Esophagus muscularis mucosa (tissue), 4 donors: ENCODE data around the gene ZG16. TPM values are rescaled to one million over a fixed set of nuclear protein-coding genes. Genes with fewer than 3 reads are reported as not detected.

Experiments
- DNase-seq: peaks from one replicate; pipeline ENCODE4 v3.0.0-alpha.2; 2017; ENCODE audit errors: extremely low spot score
- H3K27ac ChIP-seq, 4 donors: fragments of 200-600 bp; sonication (generic); replicated peaks in 1 of 4; 1 replicate in 3 of 4; 2 replicates in 1 of 4; pipeline ENCODE4 v1.5.1; 2016 to 2019; ENCODE audit warnings: mild to moderate bottlenecking in 1 of 4
- H3K27me3 ChIP-seq, 4 donors: fragments of 200-600 bp; sonication (generic); one replicate each; pipeline versions ENCODE4 v1.5.1 to v1.6.0; 2016 to 2019
- H3K36me3 ChIP-seq, 4 donors: fragments of 200-600 bp; sonication (generic); one replicate each; pipeline ENCODE4 v1.5.1; 2016 to 2019
- H3K4me1 ChIP-seq, 4 donors: fragments of 200-600 bp; sonication (generic); one replicate each; pipeline ENCODE4 v1.5.1; 2016 to 2019
- H3K4me3 ChIP-seq, 4 donors: fragments of 200-600 bp; sonication (generic); 1 replicate in 2 of 4; 2 replicates in 2 of 4; pipeline ENCODE4 v1.5.1; 2016 to 2019; ENCODE audit warnings: mild to moderate bottlenecking in 4 of 4, moderate library complexity in 1 of 4
- H3K9me3 ChIP-seq, 4 donors: fragments of 200-600 bp; sonication (generic); 1 replicate in 3 of 4; 2 replicates in 1 of 4; pipeline ENCODE4 v1.5.1; 2016 to 2019
- EP300 ChIP-seq: sonication (generic); formaldehyde crosslinking; IDR thresholded peaks from one replicate; pipeline ENCODE4 v1.6.1; 2017; ENCODE audit warnings: antibody characterized with exemption
- POLR2A ChIP-seq: fragments of 450-650 bp; IDR thresholded peaks from one replicate; pipeline ENCODE4 v1.6.1; 2017; ENCODE audit warnings: antibody characterized with exemption, moderate library complexity, mild to moderate bottlenecking, low read depth
- POLR2AphosphoS5 ChIP-seq, 2 donors: sonication (generic); formaldehyde crosslinking; IDR thresholded peaks; one replicate each; pipeline ENCODE4 v1.6.1; 2017; ENCODE audit warnings: antibody characterized with exemption in 2 of 2
- WGBS: methylation state at CpG from one replicate; pipeline ENCODE4 v1.1.5; 2018; 5-methylcytosine and 5-hydroxymethylcytosine counted together
- intact Hi-C: fragments of 100-400 bp; cut with DNase I; formaldehyde crosslinking; loops from one replicate; pipeline ENCODE4 v1.15.1; 2023
- total RNA-seq, 4 donors: library from RNA; depleted of rRNA; stranded (reverse); fragments of >200 nt; gene quantifications; one replicate each; pipeline versions ENCODE4 v1.1.0 to v1.2.1, GENCODE V29; 2016
- TF ChIP-seq, protein P1 (sequence below), 3 experiments: fragments of 200-600 bp in 2 of 3; fragments of 450-650 bp in 1 of 3; sonication (generic) in 2 of 3; IDR thresholded peaks; one replicate each; pipeline ENCODE4 v1.5.1; 2017 to 2019; ENCODE audit warnings: antibody characterized with exemption in 3 of 3, mild to moderate bottlenecking in 2 of 3, moderate library complexity in 1 of 3

Gene ZG16
- total RNA-seq, 4 donors from 2014 or later: 0.23 TPM; not detected in 3

DNA sequence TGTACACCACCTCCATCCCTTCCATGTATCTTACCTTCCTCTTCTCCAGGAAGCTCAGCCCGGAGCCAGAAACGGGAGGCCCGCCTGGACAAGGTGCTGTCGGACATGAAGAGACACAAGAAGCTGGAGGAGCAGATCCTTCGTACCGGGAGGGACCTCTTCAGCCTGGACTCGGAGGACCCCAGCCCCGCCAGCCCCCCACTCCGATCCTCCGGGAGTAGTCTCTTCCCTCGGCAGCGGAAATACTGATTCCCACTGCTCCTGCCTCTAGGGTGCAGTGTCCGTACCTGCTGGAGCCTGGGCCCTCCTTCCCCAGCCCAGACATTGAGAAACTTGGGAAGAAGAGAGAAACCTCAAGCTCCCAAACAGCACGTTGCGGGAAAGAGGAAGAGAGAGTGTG is 41.5 kb downstream of the ZG16 start:
- Histone ChIP-seq H3K36me3 (peaks cover 0 to 19% (median 16%) of the 10 kb centered on the region in 4 donors), H3K27ac (peak overlapping the region in 3 of 4 donors; percentile 84 to 91 (median 87)), H3K27me3 (no peaks in the 10 kb centered on the region), H3K4me3 (peak overlapping the region in 1 of 4 donors; percentile 82), H3K9me3 (no peaks in the 10 kb centered on the region), H3K4me1 (peaks cover 67 to 88% (median 84%) of the 10 kb centered on the region in 4 donors)
- DNase-seq: no peak
- TF ChIP-seq POLR2AphosphoS5 (IDR thresholded peaks at IDR 0.05) (no peak), EP300 (no peak), POLR2A (no peak)
- intact Hi-C loops: no loop called here
- 74% methylated on average over 13 of the region's 15 CpGs for WGBS

DNA sequence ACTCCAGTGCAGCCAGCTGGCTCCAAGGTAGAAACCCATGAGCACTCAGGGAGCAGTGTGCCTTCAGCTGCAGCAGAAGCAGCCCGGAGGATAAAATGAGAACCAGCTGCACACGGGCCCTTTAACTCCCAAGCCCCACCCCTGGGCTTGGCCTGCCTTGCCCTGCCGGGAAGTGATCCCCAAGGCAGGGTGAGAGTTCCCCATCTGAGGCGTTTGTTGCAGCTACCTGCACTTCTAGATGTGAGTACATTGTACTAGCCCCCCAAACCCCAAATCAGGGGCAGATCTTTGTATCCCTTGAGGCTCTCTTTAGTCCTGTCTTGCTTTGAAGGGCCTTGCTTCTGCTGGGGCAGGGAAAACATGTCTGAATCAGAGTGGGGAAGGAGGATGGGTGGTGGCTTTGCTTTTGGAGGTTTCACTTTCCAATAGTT is 42.2 kb downstream of the ZG16 start, which contains the start of gene MVP:
MVP (plus strand) TSS at position 192 of the 431 bp plus-strand sequence. CDS start 10,088 bp downstream, outside the sequence.
- 0% methylated on average over 4 of the region's 4 CpGs for WGBS
- H3K36me3 ChIP-seq: peaks cover 0 to 19% (median 16%) of the 10 kb centered on the region in 4 donors
- intact Hi-C loops: no loop called here
- H3K4me1 ChIP-seq: peaks cover 67 to 88% (median 84%) of the 10 kb centered on the region in 4 donors
- no peaks in the 10 kb centered on the region for H3K27me3 ChIP-seq
- peak within 1 kb of the TSS; percentile 64 to 82 (median 72) for H3K4me3 ChIP-seq
- TF ChIP-seq EP300: no peak
- TF ChIP-seq POLR2A: peak; percentile 41
- peak; percentile 81 to 83 for TF ChIP-seq POLR2AphosphoS5 (IDR thresholded peaks at IDR 0.05)
- no peak for DNase-seq
- H3K9me3 ChIP-seq: no peaks in the 10 kb centered on the region
- H3K27ac ChIP-seq: peak within 1 kb of the TSS; percentile 81 to 91 (median 86)

DNA sequence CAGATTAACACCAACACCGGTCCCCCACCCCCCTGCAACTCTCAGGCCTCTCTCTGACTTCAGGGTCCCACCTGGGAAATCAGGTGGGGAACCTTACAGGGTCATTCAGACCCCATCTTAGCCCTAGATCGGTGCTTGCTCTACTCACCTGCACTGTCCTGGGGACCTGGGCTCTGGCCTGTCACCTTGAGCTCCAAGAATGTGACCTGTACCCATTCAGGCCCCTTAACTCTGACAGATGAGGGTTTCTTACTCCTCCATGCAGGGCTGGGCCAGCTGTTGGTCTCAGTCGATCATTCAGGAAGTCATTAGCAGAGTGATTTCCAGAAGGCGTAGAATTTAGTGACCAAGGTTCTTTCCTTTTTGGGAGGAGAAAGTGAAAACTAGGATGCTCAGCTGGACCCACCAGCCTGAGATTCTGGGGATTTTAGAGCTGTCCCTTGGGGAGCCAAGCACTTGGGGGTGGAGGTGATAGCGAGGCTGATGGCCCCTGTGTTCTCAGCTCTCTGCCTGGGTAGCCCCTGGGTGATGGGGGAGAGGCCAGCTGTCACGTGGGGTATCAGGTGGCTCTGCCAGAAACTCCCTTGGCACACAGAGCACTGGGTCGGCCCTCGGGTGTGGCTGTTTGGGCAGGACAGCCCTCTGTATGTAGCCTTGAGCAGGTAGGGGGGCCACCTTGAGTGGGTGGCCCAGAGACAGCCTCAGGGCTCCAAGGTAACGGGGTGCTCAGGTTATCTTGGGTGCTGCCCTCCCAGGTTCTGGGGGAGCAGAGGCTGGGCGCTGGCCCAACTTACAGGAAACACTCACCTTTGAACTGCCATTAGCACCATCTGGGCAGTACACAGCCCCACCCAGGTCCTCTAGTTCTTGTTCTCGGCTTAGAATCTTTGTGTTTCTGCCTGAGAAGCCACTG is 42.9 kb downstream of the ZG16 start:
- Histone ChIP-seq H3K4me3 (peak overlapping the region; percentile 64 to 82 (median 72)), H3K4me1 (peaks cover 73 to 94% (median 90%) of the 10 kb centered on the region in 4 donors), H3K27me3 (no peaks in the 10 kb centered on the region), H3K27ac (peak overlapping the region; percentile 81 to 91 (median 86)), H3K9me3 (no peaks in the 10 kb centered on the region), H3K36me3 (peaks cover 0 to 19% (median 16%) of the 10 kb centered on the region in 4 donors)
- DNase-seq: no peak
- TF ChIP-seq EP300 (no peak), POLR2A (no peak), POLR2AphosphoS5 (IDR thresholded peaks at IDR 0.05) (peak in 1 of 2 donors; percentile 34)
- TF ChIP-seq, protein P1, sequence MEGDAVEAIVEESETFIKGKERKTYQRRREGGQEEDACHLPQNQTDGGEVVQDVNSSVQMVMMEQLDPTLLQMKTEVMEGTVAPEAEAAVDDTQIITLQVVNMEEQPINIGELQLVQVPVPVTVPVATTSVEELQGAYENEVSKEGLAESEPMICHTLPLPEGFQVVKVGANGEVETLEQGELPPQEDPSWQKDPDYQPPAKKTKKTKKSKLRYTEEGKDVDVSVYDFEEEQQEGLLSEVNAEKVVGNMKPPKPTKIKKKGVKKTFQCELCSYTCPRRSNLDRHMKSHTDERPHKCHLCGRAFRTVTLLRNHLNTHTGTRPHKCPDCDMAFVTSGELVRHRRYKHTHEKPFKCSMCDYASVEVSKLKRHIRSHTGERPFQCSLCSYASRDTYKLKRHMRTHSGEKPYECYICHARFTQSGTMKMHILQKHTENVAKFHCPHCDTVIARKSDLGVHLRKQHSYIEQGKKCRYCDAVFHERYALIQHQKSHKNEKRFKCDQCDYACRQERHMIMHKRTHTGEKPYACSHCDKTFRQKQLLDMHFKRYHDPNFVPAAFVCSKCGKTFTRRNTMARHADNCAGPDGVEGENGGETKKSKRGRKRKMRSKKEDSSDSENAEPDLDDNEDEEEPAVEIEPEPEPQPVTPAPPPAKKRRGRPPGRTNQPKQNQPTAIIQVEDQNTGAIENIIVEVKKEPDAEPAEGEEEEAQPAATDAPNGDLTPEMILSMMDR (IDR thresholded peaks at IDR 0.05): no peak
- intact Hi-C loops: no loop called here
- 32% methylated on average over 9 of the region's 11 CpGs for WGBS

DNA sequence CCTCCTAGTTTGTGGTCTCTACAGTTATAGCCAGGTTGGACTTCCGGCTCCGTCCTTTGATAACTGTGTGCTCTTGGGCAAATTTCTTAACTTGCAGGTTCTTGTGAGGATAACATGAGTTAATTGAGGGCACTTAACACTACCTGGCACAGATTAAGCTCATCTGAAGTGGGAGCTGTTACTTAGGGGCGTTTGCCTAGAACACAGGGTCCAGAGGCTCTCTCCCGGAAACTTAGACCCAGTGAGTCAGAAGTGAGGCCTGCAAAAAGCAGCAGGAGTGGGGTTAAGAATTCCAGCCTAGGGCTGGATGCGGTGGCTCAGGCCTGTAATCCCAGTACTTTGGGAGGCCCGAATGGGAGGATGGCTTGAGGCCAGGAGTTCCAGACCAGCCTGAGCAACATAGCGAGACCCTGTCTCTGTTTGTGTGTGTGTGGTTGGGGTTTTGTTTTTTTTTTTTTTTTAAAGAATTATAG is 43.6 kb downstream of the ZG16 start:
- intact Hi-C loops: no loop called here
- Histone ChIP-seq H3K36me3 (peaks cover 0 to 19% (median 16%) of the 10 kb centered on the region in 4 donors), H3K27ac (peak overlapping the region; percentile 81 to 91 (median 86)), H3K27me3 (no peaks in the 10 kb centered on the region), H3K4me3 (peak overlapping the region; percentile 64 to 82 (median 72)), H3K9me3 (no peaks in the 10 kb centered on the region), H3K4me1 (peaks cover 80 to 97% (median 95%) of the 10 kb centered on the region in 4 donors)
- WGBS: 45% methylated on average over 7 of the region's 7 CpGs
- no peak for DNase-seq
- TF ChIP-seq EP300 (no peak), POLR2AphosphoS5 (IDR thresholded peaks at IDR 0.05) (no peak), POLR2A (no peak)
- TF ChIP-seq, protein P1 (IDR thresholded peaks at IDR 0.05): no peak

DNA sequence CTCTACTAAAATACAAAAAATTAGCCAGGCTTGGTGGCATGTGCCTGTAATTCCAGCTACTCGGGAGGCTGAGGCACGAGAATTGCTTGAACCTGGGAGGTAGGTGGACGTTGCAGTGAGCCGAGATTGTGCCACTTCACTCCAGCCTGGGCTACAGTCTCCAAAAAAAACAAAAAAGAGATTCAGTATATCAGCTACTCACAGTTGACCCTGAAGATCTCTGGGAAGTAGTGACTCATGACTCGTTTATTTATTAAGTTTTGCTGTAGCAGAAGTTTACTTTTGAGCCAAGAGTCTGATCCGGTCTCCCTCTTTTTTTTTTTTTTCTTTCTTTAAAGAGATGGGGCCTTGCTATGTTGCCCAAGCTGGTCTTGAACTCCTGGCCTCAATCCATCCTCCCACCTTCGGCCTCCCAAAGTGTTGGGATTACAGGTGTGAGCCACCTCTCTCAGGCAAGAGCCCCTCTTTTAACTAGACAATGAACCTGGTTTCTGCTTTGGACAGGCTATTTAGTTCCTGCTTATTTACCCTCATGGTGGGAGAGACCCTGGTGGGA is 46.6 kb downstream of the ZG16 start:
- Histone ChIP-seq H3K36me3 (peaks cover 0 to 2% (median under 1%) of the 10 kb centered on the region in 4 donors), H3K4me1 (peaks cover 62 to 96% (median 92%) of the 10 kb centered on the region in 4 donors), H3K9me3 (no peaks in the 10 kb centered on the region), H3K27me3 (no peaks in the 10 kb centered on the region), H3K27ac (peak overlapping the region; percentile 55 to 76 (median 72)), H3K4me3 (peak overlapping the region in 3 of 4 donors; percentile 5 to 36 (median 23))
- TF ChIP-seq POLR2AphosphoS5 (IDR thresholded peaks at IDR 0.05): no peak
- no peak for TF ChIP-seq EP300
- TF ChIP-seq POLR2A: no peak
- TF ChIP-seq, protein P1 (IDR thresholded peaks at IDR 0.05): no peak
- 36% methylated on average over 4 of the region's 7 CpGs for WGBS
- no peak for DNase-seq
- intact Hi-C loops: no loop called here
